Fibroblast of skin of left biceps (primary cell): ENCODE measurements around the gene HPS5.
A peak's percentile ranks its signal among the peaks of the same experiment; 100 is the strongest.
"Not testable (repeated sequence)": the region's sequence is repeated elsewhere in the genome, so short reads cannot be mapped to it uniquely, and the experiment has no call there.

Source experiments
- DNase-seq, 2 experiments: peaks; one replicate each; pipeline ENCODE4 v3.0.0-alpha.2; 2013; ENCODE audit warnings: low read depth in 2 of 2

HPS5 gene

GRCh38 chr11:18269252-18269651 lies 52.7 kb downstream of the HPS5 start:
- DNase-seq = not testable (repeated sequence)

GRCh38 chr11:18267335-18268133 lies 54.4 kb downstream of the HPS5 start:
- DNase-seq = not testable (repeated sequence)

DNA sequence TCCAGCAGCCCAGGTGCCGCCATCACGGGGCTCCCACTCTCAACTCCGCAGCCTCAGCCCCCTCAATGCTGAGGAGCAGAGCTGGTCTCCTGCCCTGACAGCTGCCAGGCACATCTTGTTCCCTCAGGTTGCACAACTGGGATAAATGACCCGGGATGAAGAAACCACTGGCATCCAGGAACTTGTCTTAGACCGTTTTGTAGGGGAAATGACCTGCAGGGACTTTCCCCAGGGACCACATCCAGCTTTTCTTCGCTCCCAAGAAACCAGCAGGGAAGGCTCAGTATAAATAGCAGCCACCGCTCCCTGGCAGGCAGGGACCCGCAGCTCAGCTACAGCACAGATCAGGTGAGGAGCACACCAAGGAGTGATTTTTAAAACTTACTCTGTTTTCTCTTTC lies 56.0 kb downstream of the HPS5 start, which contains the start of gene SAA1:
SAA1 (plus strand) TSS at position 316 of the 400 bp plus-strand sequence. CDS start 624 bp downstream, outside the sequence.
- no peak for DNase-seq

DNA sequence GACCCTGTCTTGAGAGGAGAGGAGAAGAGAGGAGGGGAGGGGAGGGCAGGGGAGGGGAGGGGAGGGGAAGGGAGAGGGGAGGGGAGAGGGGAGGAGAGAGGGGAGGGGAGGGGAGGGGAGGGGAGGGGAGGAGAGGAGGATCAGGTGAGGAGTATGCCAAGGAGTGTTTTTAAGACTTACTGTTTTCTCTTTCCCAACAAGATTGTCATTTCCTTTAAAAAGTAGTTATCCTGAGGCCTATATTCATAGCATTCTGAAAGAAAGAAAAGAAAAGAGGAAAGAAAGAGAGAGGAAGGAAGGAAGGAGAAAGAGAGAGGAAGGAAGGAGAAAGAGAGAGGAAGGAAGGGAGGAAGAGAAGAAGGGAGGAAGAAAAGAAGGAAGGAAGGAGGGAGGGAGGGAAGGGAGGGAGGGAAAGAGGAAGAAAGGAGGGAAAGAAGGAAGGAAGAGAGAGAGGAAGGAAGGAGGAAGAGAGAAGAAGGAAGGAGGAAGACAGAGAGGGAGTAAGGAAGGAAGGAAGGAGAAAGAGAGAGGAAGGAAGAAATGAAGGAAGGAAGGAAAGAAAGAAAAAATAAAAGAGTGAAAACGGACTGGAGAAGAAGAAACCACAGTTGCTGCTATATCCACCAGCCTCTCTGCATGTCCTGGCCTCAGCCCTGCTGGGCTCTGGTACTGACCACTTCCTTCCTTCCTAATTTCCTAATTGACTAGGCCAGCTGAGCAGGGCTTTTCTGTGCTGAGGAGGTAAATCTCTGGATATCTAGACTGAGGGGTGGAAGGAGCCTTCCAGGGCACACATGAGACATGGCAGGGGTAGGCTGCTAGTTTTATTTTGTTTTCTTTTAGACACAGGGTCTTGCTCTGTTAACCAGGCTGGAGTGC lies 57.0 kb downstream of the HPS5 start:
- DNase-seq = no peak

DNA sequence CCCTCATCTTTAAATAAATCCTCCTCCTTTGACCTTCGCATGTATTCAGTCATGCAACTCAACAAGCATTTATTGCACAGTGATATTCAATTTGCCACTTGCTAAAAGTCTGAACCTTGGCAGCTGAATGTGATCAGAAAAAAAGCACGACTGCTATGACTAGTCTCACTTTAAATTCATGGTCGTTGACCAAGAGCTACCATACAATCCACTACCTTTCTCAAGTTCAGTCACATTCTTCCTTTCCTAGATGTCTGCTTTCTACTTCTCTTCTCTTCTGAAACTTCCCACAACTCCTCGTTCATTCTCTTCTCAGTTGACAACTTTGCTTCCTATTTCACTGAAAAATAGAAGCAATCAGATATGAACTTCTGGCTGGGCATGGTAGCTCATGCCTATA lies 57.9 kb downstream of the HPS5 start:
- no peak for DNase-seq

- not testable (repeated sequence) for DNase-seq
These were observed 59.1 kb downstream of the HPS5 start for GRCh38 chr11:18262681-18263350.

DNA sequence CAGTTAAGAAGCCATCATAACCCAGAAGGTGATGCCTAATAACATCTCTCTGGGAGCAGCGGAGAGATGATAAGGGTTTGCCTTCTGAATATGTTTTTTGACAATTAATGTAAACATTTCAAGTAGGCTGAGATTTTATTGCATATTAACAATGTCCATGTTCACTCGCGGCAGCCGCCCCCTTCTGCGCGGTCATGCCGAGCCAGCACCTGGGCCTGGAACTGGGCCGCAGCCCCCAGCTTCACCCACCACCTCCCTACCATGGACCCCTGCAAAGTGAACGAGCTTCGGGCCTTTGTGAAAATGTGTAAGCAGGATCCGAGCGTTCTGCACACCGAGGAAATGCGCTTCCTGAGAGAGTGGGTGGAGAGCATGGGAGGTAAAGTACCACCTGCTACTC lies 60.2 kb downstream of the HPS5 start:
- DNase-seq = no peak

GRCh38 chr11:18259259-18259658 lies 62.7 kb downstream of the HPS5 start:
- DNase-seq = no peak

- no peak for DNase-seq
These were observed 67.1 kb downstream of the HPS5 start for GRCh38 chr11:18254781-18255361.

GRCh38 chr11:18253778-18254338 lies 68.1 kb downstream of the HPS5 start:
- no peak for DNase-seq

DNA sequence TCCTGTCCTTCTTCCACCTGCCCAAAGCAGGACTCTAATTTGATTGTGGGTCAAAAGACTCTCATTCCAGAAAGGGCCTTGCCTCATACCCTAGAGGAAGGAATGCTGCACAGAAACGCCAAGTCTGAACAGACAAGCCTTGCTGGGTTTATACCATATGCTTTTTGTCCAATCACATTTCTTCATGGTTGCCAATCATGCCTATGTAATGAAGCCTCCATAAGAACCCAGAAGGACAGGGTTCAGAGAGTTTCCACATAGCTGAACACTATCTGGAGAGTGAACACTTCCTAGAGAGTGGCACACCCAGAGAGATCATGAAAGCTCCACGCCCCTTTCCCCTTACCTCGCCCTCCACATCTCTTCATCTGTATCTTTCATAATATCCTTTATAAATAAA lies 68.7 kb downstream of the HPS5 start:
- no peak for DNase-seq

- no peak for DNase-seq
These were observed 73.4 kb downstream of the HPS5 start, which contains the start of gene SAA2 for GRCh38 chr11:18248561-18248960. TSS of gene SAA2 (minus strand) at chr11:18248668. CDS start at chr11:18248011, 657 bp downstream.

- DNase-seq = not testable (repeated sequence)
These were observed 74.8 kb downstream of the HPS5 start for GRCh38 chr11:18247191-18247581.

GRCh38 chr11:18246379-18247190 lies 75.4 kb downstream of the HPS5 start:
- not testable (repeated sequence) for DNase-seq

GRCh38 chr11:18245396-18245795 lies 76.5 kb downstream of the HPS5 start:
- DNase-seq = no peak

- peak; percentile 23 to 25 for DNase-seq
These were observed 78.1 kb downstream of the HPS5 start for GRCh38 chr11:18243783-18244362.

DNA sequence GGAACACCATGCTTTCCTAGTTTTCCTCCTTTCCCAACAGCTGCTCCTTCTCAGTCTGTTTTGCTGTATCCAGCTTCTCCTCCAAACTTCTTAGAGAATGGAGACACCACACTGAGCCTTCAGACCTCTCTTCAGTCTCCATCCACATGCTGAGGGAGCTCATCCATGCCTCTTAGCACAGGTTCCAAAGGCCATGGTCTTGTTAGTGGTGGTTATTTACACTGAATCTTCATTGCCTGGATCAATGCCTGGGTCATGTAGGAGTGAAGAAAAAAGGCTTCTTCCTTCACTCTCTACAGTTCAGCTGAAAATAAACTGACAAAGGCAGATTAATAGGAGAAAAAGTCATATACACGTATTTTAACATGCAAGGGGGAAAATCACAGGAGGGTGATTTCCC lies 82.3 kb downstream of the HPS5 start:
- DNase-seq = no peak

- no peak for DNase-seq
These were observed 85.1 kb downstream of the HPS5 start, which contains the start of gene SAA4 for GRCh38 chr11:18236664-18237356. TSS of gene SAA4 (minus strand) at chr11:18236802. CDS start at chr11:18235926, 876 bp downstream.
